Ovary (tissue), 9 donors: ENCODE data around the gene FRY. TPM values are rescaled to one million over a fixed set of nuclear protein-coding genes. Genes with fewer than 3 reads are reported as not detected.

Experiments used
- DNase-seq, 5 donors: peaks; one replicate each; pipeline ENCODE4 v3.0.0-alpha.2; 2019 to 2020
- H3K27ac ChIP-seq, 2 donors: fragments of 200-600 bp; one replicate each; pipeline versions ENCODE4 v1.5.1 to v1.8.0; 2019 to 2022
- H3K27me3 ChIP-seq: fragments of 200-600 bp; one replicate; pipeline ENCODE4 v1.8.0; 2022
- H3K36me3 ChIP-seq: fragments of 200-600 bp; sonication (generic); one replicate; pipeline ENCODE4 v1.5.1; 2019
- H3K4me1 ChIP-seq: one replicate; pipeline ENCODE4 v1.8.1; 2013; ENCODE audit warnings: mild to moderate bottlenecking, moderate library complexity; ENCODE audit not compliant: insufficient read depth
- H3K4me3 ChIP-seq: fragments of 200-600 bp; sonication (generic); one replicate; pipeline ENCODE4 v1.5.1; 2017
- H3K9me3 ChIP-seq, 2 donors: fragments of 200-600 bp in 1 of 2; sonication (generic) in 1 of 2; one replicate each; pipeline versions ENCODE4 v1.5.1 to v1.8.1; 2013 to 2019; ENCODE audit warnings: mild to moderate bottlenecking in 1 of 2, moderate library complexity in 1 of 2
- EP300 ChIP-seq: sonication (generic); formaldehyde crosslinking; IDR thresholded peaks from one replicate; pipeline ENCODE4 v1.6.1; 2017; ENCODE audit warnings: antibody characterized with exemption
- POLR2A ChIP-seq: fragments of 450-650 bp; IDR thresholded peaks from one replicate; pipeline ENCODE4 v1.6.1; 2017; ENCODE audit warnings: antibody characterized with exemption, mild to moderate bottlenecking, moderate library complexity
- WGBS, 3 donors: extraction: QIAGEN DNeasy Blood & Tissue Kit in 1 of 3; methylation state at CpG; one replicate each; pipeline versions ENCODE4 v1.1.5 to v1.1.7; 2013 to 2017; 5-methylcytosine and 5-hydroxymethylcytosine counted together
- intact Hi-C, 4 donors: fragments of 100-400 bp; cut with DNase I; formaldehyde crosslinking; loops; one replicate each; pipeline versions ENCODE4 v1.11.0 to v1.15.1; 2022 to 2023
- polyA plus RNA-seq, 2 donors: library from polyadenylated mRNA; stranded (reverse); fragments of 200-250 nt in 1 of 2; fragments of 350-450 nt in 1 of 2; fragmentation: Illumina TruSeq in 1 of 2; extraction: RNeasy Lipid Tissue Mini Kit (QIAGEN cat#74804) in 1 of 2; gene quantifications; one replicate each; pipeline ENCODE4 v1.2.3, GENCODE V29; 2013 to 2014
- total RNA-seq, 7 donors: library from RNA; depleted of rRNA in 2 of 7; stranded (reverse); fragments of >200 nt in 2 of 7; fragmentation: NEBNext Ultra II Directional in 3 of 7; extraction: Animal tissue kit (Norgen Biotek cat#: 25700) in 3 of 7; gene quantifications; one replicate each; pipeline versions ENCODE4 v1.1.0 to v1.2.4, GENCODE V29; 2016 to 2023
- TF ChIP-seq, protein P1 (sequence below), 3 donors: fragments of 450-650 bp in 2 of 3; fragments of 200-600 bp in 1 of 3; IDR thresholded peaks; one replicate each; pipeline versions ENCODE4 v1.5.1 to v1.8.0; 2016 to 2022; ENCODE audit warnings: antibody characterized with exemption in 3 of 3, mild to moderate bottlenecking in 1 of 3
- donor health status: DM: no; HTN: no; CAD: no; lungs with moderate emphysema.
- donor health status: DM: no; HTN: no; CAD: no.
- donor health status: Bipolar disorder and iron deficiency.
- donor health status: DM: yes; HTN: yes; CAD: no.
- donor health status: DM: no; HTN: no; CAD: no.
- donor health status: DM: yes; HTN: yes; CAD: no.

FRY gene
- total and polyA plus RNA-seq, 9 donors = 11.6 to 36.7 (median 19.4) TPM

DNA sequence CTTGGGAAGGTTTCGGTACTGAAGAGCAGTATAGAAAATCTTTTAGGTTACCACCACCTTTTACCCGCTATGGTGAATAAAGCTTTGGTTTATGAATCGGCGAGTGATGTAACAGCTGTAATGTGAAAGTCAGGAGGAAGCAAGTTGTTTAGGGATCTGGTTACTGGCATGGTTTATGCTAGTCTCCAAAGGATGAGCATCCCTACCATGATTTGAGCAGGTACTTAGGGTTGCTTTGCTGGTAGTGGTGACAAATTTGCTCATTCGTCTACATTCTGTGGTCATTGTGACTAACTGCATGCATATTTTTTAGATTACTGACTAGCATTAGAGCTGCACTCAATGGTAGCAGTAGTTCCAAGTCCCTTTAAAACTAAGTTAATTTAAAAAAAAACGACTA, 104.1 kb downstream of the FRY start:
- TF ChIP-seq POLR2A (no peak), EP300 (no peak)
- TF ChIP-seq, protein P1, sequence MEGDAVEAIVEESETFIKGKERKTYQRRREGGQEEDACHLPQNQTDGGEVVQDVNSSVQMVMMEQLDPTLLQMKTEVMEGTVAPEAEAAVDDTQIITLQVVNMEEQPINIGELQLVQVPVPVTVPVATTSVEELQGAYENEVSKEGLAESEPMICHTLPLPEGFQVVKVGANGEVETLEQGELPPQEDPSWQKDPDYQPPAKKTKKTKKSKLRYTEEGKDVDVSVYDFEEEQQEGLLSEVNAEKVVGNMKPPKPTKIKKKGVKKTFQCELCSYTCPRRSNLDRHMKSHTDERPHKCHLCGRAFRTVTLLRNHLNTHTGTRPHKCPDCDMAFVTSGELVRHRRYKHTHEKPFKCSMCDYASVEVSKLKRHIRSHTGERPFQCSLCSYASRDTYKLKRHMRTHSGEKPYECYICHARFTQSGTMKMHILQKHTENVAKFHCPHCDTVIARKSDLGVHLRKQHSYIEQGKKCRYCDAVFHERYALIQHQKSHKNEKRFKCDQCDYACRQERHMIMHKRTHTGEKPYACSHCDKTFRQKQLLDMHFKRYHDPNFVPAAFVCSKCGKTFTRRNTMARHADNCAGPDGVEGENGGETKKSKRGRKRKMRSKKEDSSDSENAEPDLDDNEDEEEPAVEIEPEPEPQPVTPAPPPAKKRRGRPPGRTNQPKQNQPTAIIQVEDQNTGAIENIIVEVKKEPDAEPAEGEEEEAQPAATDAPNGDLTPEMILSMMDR (IDR thresholded peaks at IDR 0.05) = no peak
- H3K4me1 ChIP-seq = peaks cover 4% of the 10 kb centered on the region
- H3K36me3 ChIP-seq = no peaks in the 10 kb centered on the region
- DNase-seq = no peak
- H3K4me3 ChIP-seq = no peak overlapping the region
- H3K27ac ChIP-seq = no peak overlapping the region
- no peaks in the 10 kb centered on the region for H3K27me3 ChIP-seq
- no peaks in the 10 kb centered on the region for H3K9me3 ChIP-seq
- WGBS, 3 donors = 61 to 86% (median 72%) methylated on average over 6 of the region's 6 CpGs
- intact Hi-C loops = no loop called here

DNA sequence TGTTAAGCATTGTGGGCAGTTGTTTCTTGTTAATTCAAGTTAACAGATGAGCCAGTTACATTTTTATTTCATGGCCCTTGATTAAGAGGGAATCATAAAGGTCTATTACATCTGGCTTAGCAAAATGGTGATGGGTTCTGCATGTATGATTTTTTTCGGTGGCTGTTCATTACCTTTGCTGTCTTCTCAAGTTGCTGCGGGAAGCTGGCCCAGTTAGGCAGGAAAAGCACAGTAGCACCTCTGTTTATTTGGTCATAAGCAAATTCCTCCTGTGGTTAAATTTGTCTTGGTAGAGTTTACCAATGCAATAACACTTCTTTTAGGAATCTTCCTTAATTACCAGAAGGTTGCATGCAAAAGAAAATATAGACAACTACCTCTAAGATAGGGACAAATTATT, 104.5 kb downstream of the FRY start:
- H3K27me3 ChIP-seq = no peaks in the 10 kb centered on the region
- H3K27ac ChIP-seq = no peak overlapping the region
- H3K4me1 ChIP-seq = peaks cover 4% of the 10 kb centered on the region
- H3K36me3 ChIP-seq = no peaks in the 10 kb centered on the region
- no peaks in the 10 kb centered on the region for H3K9me3 ChIP-seq
- no peak overlapping the region for H3K4me3 ChIP-seq
- intact Hi-C loops = no loop called here
- no peak for DNase-seq
- 89 to 96% (median 92%) methylated on average over 2 of the region's 2 CpGs for WGBS, 3 donors
- TF ChIP-seq EP300 = no peak
- no peak for TF ChIP-seq POLR2A
- TF ChIP-seq, protein P1 (IDR thresholded peaks at IDR 0.05) = no peak

DNA sequence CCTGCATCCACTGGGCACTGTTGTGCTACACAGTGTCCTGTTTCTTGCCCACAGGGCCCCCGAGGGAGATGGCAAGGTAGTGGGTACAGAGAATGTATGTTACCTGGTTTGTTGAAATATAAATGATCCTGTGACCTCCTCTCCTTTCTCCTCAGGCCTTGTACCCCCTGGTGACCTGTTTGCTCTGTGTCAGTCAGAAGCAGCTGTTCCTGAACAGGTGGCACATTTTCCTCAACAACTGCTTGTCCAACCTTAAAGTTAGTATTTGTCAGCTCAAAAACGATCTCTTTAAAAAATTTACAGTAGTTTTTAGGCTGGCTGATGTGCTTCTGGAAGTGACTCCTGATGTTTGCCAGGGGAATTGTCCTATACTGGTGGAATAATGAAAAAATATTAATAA, 105.1 kb downstream of the FRY start:
- no peak overlapping the region for H3K27ac ChIP-seq
- TF ChIP-seq EP300 = no peak
- TF ChIP-seq, protein P1 (IDR thresholded peaks at IDR 0.05) = no peak
- TF ChIP-seq POLR2A = no peak
- H3K9me3 ChIP-seq = no peaks in the 10 kb centered on the region
- no peak overlapping the region for H3K4me3 ChIP-seq
- no peak for DNase-seq
- peaks cover 4% of the 10 kb centered on the region for H3K4me1 ChIP-seq
- intact Hi-C loops = no loop called here
- H3K27me3 ChIP-seq = no peaks in the 10 kb centered on the region
- no peaks in the 10 kb centered on the region for H3K36me3 ChIP-seq
- WGBS, 3 donors = 85 to 89% (median 87%) methylated on average over 2 of the region's 2 CpGs

DNA sequence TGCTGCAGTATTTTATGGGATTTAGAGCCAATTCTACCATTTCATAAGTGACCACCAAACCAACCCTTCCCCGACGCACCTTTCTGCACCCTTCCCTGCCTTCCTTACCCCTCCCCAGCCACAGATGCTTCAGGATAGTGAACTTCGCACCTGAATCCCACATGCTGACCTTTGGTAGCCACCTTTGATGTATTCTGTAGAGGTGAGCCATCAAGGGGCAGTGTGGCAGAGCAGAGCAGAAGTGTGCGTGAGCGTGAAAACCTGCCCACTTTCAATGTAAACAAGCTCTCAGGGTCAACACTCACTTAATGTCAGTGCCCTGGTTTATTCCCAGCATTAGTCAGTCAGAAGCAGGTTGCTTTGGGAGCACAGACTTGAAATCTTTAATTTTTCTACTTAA, 107.7 kb downstream of the FRY start:
- no peaks in the 10 kb centered on the region for H3K9me3 ChIP-seq
- H3K27me3 ChIP-seq = no peaks in the 10 kb centered on the region
- no peaks in the 10 kb centered on the region for H3K36me3 ChIP-seq
- no peak overlapping the region for H3K4me3 ChIP-seq
- H3K4me1 ChIP-seq = peaks cover 2% of the 10 kb centered on the region
- H3K27ac ChIP-seq = no peak overlapping the region
- WGBS, 3 donors = 95 to 98% (median 96%) methylated on average over 5 of the region's 5 CpGs
- TF ChIP-seq POLR2A = no peak
- DNase-seq = no peak
- intact Hi-C loops = no loop called here

DNA sequence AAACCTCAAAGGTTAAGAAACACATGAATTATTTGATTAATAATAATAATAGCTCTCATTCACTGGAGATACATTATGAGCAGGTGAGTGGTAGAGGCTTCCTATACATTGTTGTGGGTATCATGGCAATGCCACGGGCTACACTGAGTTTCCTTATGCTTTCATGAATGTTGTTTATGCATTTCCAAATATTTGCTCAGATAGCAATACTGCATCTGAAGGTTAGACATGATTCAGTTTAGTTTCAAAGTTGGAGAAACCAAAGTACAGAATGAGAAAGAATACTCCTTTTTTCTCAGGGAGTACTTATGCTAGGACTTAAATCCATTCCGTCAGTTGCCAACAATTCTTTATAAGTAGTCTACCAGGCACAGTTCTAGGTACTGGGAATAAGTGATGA, 108.5 kb downstream of the FRY start:
- Histone ChIP-seq H3K36me3 (no peaks in the 10 kb centered on the region), H3K27ac (no peak overlapping the region), H3K9me3 (no peaks in the 10 kb centered on the region), H3K27me3 (no peaks in the 10 kb centered on the region), H3K4me3 (no peak overlapping the region), H3K4me1 (peaks cover 2% of the 10 kb centered on the region)
- WGBS, 3 donors = 91 to 95% (median 95%) methylated on average over 2 of the region's 2 CpGs
- intact Hi-C loops = no loop called here
- no peak for DNase-seq
- TF ChIP-seq, protein P1 (IDR thresholded peaks at IDR 0.05) = no peak
- no peak for TF ChIP-seq POLR2A
- no peak for TF ChIP-seq EP300
